Measurements from ENCODE around the gene ADD1.

The ADD1 gene

GRCh38 chr4:2968381-2968780, 124.7 kb downstream of the ADD1 start:
- TF ChIP-seq, protein P1, sequence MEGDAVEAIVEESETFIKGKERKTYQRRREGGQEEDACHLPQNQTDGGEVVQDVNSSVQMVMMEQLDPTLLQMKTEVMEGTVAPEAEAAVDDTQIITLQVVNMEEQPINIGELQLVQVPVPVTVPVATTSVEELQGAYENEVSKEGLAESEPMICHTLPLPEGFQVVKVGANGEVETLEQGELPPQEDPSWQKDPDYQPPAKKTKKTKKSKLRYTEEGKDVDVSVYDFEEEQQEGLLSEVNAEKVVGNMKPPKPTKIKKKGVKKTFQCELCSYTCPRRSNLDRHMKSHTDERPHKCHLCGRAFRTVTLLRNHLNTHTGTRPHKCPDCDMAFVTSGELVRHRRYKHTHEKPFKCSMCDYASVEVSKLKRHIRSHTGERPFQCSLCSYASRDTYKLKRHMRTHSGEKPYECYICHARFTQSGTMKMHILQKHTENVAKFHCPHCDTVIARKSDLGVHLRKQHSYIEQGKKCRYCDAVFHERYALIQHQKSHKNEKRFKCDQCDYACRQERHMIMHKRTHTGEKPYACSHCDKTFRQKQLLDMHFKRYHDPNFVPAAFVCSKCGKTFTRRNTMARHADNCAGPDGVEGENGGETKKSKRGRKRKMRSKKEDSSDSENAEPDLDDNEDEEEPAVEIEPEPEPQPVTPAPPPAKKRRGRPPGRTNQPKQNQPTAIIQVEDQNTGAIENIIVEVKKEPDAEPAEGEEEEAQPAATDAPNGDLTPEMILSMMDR (IDR thresholded peaks at IDR 0.05) = no peak
- no peak for TF ChIP-seq ZFX (IDR thresholded peaks at IDR 0.05; ENCODE audit: borderline replicate concordance)

DNA sequence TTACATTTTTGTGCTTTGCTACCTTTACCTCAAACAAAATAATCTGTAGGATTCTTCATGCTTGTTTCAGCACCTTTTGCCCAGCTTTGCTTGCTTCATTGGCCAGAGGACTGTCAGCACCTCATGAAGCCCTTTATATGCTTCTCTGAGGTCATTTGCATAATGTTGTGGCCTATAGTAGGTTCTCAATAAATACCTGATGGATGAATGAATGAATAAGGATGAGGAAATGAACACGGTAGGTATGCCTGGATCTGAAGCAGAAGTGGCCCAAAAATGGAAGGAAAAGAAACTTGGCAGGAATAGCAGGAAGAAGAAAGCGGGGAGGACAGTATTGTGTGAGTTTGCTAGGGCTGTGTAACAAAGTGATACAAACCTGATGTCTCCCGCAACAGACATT, 127.6 kb downstream of the ADD1 start:
- TF ChIP-seq, protein P1 (IDR thresholded peaks at IDR 0.05) = no peak
- H3K27ac ChIP-seq = no peak overlapping the region

More at GRCh38 chr4:2968381-2968780, 124.7 kb downstream of the ADD1 start:
- H3K27ac ChIP-seq = no peak overlapping the region

- H3K27ac ChIP-seq = no peak overlapping the region
- no peak for TF ChIP-seq ZFX (IDR thresholded peaks at IDR 0.05; ENCODE audit: borderline replicate concordance)
- TF ChIP-seq, protein P1 (IDR thresholded peaks at IDR 0.05) = no peak
Observed at GRCh38 chr4:2977211-2978088, 133.8 kb downstream of the ADD1 start.
